DMS53 treated with DMSO at 0.1 percent for 48 hours (cell line): ENCODE results near the gene TNPO3.

Experiments
- DNase-seq: peaks from one replicate; lab custom pipeline; 2025; ENCODE audit not compliant: unreplicated experiment; lab: John Stamatoyannopoulos, UW

The TNPO3 gene

DNA sequence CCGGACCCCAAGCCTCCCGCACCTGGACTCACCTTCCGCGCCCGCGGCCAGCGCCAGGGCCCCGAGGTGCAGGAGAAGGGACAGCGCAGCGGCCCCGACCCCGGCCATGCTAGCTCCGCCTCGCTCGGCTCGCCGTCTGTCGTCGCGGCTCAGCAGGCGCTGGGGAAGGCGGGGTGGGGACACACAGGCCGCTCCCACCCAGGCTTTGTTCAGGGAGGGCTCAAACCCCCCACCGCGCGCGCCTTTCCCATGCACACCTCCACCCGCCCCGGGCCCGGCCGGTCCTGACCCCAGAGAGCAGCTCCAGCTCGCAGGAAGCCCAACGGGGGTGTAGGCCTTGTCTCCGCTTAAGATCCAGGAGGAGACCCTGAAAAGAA is 144.4 kb downstream of the TNPO3 start, which contains the start of gene KCP:
TSS of gene KCP (minus strand) at position 141 of the 377 bp plus-strand sequence. CDS start at position 108, 33 bp downstream.
- DNase-seq: no peak

DNA sequence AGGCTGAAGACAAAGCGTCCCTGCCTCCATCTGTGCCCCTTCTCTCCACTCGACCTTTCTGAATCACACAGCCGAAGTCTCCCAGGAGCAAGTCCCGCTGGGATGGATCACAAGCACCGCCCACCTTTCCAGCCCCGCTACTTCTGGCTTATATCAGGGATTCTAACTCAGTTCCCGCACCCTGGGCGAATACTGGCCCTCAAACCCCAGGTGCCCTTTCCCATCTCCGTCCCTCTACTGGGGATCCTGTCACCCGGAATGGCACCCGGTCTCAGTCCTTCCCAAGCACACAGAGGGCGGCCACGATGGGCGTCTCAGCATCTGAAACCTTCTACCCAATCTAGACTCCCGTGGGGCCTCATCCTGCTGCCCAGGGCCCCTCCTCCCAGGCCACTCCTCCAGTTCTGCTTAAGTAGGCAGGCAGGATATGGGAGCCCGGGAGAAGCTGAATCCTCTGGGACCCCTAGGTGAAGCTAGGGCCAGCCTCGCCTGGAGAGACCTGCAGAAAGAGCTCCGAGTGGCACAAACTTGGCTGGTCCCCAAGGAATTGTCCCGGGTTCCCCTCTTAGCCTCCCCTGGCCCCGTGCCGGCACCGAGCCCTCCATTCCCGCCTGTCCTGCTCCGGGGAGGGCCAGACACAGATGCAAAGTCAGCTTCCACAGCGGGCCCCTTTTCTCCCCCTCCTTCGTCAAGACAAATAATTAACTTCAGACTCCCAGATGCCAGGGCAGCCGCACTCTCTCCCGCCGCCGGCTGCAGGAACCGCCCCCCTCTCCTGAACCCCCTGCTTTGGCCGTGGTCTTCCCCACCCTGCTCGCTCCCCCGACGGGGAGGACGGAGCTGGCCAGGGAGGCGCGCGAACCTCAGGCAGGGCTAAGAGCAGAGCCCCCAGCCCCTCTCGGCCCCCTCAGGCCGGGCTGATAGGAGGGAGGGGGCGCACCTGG is 145.0 kb downstream of the TNPO3 start:
- peak; percentile 58 for DNase-seq

GRCh38 chr7:128908750-128909624 is 145.9 kb downstream of the TNPO3 start:
- DNase-seq: no peak

- no peak for DNase-seq
Observed at GRCh38 chr7:128906766-128907559, 147.9 kb downstream of the TNPO3 start.

DNA sequence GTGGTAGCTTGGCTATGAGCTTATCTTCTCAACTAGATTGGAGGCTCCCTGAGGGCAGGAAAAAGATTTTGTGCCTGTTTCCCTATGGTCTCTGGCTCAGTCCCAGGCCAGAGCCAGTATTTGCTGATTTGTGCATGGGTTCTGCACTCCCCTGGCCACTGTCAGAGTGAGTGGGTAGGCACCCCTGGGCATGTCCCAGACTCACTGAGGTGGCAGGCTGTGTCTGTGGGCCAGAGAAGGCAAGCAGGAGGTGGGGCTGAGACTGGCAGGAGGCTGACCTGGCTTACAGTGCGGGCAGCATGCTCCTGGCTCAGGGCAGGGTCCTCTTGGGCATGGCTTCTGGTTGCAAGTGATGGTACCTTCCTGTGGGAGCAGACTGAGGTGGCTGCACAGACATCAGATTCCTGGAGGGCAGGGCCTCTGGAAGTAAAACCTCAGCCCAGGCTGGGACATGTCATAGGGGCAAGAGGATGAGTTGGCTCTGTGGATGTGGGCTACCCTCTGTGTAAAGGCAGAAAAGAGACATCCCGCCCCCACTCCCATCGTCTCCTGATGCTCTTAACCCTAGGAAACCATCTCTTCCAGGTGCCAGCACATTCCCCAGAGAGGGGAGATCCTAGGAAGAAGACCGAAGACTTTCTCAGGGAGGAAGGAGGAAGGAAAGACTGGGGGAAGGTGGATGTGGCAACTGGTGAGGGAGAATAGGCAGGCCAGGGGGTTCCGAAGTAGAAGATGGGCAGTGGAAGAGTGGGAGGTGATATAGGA is 148.7 kb downstream of the TNPO3 start:
- no peak for DNase-seq

- peak; percentile 75 for DNase-seq
Observed at GRCh38 chr7:128904381-128905197, 150.3 kb downstream of the TNPO3 start.
